T-helper 2 cell treated with Interferon-gamma antibody and Interleukin-4, amounts not matched to agents 100 ng/mL and 5 ng/mL, for 36 hours (primary cell): ENCODE results near the gene ASB6. TPM values are rescaled to one million over a fixed set of nuclear protein-coding genes. Genes with fewer than 3 reads are reported as not detected.

ENCODE experiments used
- intact Hi-C: fragments of 100-400 bp; cut with micrococcal nuclease; formaldehyde crosslinking; loops from one replicate; pipeline ENCODE4 v1.15.1; 2023
- total RNA-seq: library from RNA; stranded (reverse); gene quantifications from 2 replicates; pipeline ENCODE4 v1.2.3, GENCODE V29; 2022

The ASB6 gene, protein sequence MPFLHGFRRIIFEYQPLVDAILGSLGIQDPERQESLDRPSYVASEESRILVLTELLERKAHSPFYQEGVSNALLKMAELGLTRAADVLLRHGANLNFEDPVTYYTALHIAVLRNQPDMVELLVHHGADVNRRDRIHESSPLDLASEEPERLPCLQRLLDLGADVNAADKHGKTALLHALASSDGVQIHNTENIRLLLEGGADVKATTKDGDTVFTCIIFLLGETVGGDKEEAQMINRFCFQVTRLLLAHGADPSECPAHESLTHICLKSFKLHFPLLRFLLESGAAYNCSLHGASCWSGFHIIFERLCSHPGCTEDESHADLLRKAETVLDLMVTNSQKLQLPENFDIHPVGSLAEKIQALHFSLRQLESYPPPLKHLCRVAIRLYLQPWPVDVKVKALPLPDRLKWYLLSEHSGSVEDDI
- total RNA-seq = 23.7 and 24.9 TPM in 2 replicates

DNA sequence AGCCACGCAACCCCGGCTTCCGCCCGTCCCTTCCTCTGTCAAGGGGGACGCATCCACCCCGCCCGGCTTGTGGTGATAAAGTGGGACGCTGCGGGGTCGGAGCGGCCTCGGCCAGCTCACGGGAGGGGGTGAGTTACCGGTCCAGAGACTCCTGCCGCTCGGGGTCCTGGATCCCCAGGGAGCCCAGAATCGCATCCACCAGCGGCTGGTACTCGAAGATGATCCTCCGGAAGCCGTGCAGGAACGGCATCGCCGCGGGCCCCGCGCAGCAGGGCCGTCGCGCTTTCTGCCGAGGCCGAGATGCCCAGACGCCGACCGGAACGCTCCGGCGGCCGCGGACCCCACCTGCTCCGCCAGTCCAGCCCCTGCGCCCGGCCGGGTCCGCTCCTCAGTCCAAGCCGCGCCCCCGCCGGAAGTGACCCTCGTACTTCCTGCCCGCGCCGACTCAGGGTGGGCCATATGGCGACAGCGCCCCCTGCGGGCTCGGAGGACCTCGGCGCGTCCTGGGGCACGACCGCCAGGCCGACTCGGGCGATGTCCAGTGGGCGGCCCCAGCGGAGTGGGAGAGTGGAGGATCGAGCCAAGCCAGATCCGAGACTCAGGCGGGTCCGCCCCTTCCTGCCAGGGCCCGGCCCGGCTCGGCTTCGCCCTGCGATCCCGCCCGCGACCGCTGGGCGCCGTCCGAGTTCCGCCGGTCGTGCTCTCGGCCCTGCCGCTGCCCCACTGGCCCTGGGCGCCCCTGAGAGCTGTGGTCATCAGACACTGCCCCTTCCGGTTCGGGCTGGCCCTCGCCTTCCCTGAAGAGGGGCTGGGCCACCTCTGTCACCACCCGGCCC, at the start of gene ASB6:
ASB6 (minus strand) TSS at position 402 of the 836 bp plus-strand sequence; CDS start at position 250, 152 bp downstream.
- intact Hi-C loops = loop anchor here (1.0 to 5.0 kb wide), 4 partner anchors 16 to 160 kb away; partner anchors contain the start of genes NTMT1 and TOR1B

DNA sequence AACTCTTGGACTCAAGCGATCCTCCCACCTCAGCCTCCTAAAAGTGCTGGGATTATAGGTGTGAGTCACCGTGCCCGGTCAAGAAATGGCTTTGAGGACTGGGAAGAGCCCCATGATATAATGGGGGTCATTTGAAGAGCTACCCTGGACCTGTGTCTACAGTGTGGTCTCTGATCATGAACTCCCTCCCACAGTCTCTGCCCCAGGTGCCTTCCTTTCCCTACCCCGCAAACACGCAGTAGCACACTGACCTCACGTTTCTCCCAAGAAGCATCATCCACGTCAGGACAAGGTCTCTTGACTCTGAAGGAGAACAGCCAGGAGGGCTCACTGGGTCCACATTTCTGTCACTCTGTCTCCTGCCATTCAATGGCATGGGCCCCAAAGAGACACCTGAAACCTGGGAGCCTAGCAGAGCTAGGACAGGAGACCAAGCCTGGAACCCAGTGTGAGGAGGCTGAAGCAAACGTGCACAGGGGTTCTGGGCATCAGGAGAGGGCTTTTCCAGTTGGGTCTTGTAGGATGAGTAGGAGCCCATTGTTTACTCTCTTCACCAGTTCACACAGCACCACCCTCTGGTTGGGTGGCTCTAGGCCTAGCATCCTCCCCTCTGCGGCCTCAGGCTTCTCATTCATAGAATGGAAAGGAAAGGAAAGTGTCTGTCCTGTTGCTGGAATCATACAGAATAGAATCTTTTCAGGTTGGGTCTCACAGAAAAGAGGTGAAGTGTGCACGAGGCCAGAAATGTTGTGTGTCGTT, 46.5 kb upstream of the ASB6 start:
- intact Hi-C loops = no loop called here

DNA sequence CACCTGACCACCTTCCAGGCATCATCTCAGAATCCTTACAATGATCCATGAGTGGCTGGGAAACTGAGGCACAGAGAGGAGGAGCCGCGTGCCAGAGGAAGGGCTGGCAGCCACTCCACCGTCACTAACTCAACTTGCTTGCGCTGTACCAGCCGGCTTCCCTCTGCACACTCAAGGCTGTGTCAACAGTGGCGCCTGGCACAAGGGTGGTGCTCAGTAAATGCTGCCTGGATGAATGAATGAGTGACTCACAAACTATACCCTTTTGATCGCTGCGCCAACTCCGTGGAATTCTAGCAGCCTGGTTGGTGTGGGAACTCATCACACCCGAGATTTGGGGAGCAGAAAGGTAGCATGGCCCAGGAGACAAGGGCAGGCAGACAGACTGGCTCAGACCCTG, 45.4 kb upstream of the ASB6 start:
- intact Hi-C loops = no loop called here

DNA sequence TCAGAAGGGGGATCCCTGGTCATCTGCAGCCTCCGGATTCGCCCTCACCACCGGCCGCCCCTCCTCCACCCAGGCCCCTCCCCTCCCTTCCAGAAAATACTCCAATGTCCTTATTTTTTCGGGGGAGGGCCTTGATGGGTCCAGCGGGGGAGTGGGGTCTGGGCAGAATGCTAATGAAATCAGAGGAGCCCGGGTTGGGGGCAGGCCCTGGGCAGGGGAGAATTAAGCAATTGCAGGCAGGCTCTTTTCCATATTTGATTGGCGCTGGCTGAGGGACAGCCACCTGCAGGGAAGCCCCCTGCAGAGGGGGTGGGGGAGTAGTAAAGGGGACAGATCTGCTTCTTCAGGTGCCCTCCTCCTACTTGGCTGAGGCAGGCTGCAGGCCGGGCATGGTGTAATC, 44.8 kb upstream of the ASB6 start:
- intact Hi-C loops = no loop called here

DNA sequence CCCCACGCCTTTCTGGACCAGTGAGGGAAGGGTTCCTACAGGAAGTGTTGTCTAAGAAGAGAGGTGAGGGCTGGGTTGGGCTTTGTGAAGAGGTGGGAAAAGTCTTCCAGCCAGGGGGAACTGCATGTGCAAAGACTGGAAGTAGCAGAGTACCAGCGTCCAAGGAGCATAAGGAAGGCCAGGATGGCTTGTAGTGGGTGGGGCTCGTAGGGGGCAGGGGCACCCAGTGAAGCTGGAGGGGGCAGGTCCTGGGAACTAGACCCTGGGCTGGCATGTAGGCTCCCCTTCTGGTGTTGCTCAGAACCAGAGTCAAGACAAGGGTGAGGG, 43.9 kb upstream of the ASB6 start:
- intact Hi-C loops = no loop called here

GRCh38 chr9:129685220-129685932, 43.4 kb upstream of the ASB6 start:
- intact Hi-C loops = no loop called here

- intact Hi-C loops = no loop called here
These were observed 40.4 kb upstream of the ASB6 start for GRCh38 chr9:129682381-129682780.

DNA sequence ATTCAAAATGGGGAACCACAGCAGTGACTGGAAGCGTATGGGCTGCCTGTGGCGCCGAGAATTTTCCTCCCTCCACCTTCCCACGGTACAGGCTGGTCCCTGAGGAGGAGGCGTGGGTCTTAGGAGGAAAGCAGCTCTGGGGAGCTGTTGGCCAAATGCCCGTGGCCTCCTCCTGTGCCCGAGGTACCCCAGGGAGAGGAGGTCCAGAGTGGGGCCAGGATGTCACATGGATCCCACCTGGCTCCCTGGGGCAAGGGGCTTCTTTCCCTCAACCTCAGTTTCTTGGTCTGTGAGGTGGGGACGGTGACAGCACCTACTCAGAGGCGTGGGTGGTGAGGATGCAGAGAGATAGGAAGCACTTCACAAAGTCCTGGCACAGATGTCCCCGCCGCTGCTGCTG, 40.0 kb upstream of the ASB6 start:
- intact Hi-C loops = no loop called here

DNA sequence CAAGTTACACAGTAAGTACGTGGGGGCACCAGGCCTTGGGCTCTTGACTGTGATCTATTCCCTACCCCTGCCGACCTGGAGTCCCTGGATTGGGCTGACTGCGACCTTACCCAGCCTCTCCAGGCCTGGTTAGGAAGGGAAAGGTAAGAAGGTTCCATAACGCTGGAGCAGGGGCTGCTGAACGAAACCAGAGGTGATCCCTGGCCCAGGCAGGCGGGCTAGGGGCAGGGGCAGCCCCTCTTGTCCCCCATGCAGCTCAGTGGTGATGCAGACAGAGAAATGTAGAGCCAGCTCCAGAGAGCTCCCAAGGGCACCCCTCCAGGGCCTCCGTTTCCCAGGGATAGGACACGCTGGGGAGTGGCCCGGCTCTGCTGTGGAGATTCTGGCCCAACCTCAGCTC, 37.6 kb upstream of the ASB6 start:
- intact Hi-C loops = no loop called here

DNA sequence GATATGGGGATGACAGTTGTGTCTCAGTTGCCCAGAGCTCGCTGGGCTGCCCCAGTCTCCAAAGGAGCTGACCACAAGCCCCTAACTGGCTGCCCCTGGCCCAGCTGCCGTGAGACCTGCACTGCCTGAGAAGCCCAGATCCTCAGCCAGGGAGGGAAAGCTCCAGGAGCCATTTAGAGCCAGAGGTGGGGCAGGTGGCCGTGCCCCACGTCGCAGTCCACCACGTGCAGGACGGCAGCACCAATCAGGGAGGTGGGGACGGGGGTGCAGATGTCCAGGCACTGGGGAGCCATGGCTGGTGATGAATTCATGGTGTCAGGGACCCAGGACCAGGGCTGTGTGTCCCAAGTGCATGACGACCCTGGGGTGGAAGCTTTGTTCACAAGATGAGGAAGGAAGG, 36.9 kb upstream of the ASB6 start:
- intact Hi-C loops = no loop called here

GRCh38 chr9:129677456-129677855, 35.5 kb upstream of the ASB6 start:
- intact Hi-C loops = no loop called here

DNA sequence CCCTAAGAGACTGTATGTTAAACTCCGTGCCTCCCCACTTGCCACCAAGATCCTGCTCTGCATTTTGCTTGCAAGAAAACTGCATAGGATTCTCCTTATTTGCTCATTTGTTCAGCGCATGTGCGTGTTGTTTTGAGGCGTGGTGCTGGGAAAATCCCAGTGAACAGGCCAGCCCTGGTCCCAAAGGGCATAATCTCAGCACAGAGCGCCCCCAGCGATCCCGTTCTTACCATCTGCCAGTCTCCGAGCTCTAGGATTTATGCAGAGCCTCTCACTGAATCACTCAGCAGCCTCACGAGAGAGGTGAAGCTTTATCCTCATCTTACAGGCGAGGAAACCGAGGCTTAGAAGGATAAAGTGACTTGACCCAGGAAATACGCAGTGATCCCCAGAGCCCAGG, 35.0 kb upstream of the ASB6 start:
- intact Hi-C loops = no loop called here

DNA sequence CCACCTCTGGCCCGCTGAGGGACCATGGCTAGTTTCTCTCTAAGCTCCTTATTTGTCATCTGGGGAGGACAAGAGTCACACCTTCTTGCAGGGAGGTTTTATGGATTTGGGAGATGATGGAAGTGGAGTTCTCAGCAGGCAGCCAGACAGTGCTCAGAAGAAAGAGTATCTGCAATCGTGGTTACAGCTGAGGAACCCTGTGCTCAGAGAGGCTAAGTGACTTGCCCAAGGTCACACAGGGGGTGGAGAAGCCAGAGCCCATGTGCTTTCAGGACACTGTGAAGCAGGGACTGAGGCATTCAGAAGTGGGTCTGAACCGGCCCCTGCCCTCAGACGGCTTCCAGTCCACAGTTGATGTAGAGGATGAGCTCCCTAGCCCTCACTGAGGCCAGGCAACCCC, 34.3 kb upstream of the ASB6 start:
- intact Hi-C loops = no loop called here

DNA sequence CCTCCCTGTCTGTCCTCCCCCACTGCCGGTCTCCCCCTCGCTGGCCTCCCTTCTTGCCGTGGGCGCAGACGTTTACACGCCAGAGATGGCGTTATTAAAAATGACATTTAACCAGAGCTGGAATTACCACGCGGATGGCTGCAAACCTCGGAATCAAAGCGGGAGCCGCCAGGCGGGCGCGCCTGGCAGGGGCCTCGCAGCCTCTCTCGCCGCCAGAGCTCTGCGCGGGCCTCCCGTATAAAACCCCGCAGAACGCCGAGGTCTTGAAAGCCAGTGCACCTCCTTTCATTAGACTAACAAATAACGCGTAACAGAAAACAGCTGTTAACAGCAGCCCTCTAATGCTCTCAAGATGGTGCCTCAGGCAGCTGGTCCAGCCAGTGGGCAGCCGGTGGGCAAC, 33.7 kb upstream of the ASB6 start:
- intact Hi-C loops = no loop called here

- intact Hi-C loops = no loop called here
These were observed 32.3 kb upstream of the ASB6 start for GRCh38 chr9:129674229-129674628.

DNA sequence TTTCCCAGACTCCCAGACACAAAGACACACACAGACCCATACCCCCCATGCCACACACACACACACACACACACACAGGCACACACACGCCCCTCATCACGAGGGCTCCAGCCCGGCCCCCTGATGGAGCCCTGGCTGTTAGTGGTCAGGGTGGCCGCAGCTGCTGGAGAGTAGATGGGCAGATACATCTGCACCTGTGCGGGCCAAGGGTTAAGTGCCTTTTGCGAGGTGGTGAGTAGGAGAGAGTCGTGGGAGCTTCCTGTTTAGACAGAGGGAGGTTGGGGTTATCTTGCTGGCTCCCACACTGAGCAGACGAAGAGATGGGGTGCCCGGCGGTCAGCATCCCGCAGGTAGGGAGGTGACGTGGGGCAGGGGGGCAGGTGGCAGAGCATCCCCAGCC, 31.7 kb upstream of the ASB6 start:
- intact Hi-C loops = no loop called here

DNA sequence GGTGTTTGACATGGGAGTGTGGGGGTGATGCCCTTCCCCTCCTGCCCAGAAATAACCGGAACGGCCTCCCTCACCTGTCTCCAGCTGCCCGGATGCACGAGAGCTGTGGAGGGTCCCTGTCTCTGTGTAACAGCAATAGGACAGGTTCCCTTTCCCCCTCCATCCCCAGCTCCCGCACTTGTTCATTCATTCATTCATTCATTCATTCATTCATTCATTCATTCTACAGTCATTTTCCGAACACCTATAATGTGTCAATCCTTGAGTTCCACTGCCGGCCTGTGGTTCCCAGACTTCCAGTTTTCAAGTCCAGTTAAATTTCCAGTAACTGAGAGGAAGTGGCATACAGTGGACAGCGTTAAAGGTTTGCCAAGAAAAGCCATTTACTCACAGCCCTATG, 30.8 kb upstream of the ASB6 start:
- intact Hi-C loops = no loop called here

- intact Hi-C loops = no loop called here
These were observed 29.6 kb upstream of the ASB6 start for GRCh38 chr9:129671519-129671918.

DNA sequence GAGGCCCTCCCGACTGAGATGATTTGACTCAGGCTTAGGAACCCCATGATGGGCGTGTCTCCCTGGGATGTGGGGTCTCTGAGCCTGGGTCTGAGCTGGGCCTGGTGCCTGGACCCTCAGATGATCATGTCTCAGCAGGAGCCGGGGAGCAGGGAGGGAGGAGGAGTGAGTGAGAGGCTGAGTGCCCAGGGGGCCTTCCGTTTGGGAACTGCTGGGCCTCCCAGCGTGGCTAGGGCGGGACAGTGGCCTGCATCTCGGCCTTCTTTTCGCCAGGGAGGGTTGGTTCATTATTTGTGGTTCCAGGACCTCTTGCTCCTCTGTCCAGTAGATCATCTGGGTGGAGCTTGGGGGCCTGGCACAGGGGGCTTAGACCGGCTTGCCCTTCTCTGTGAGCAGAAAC, 29.1 kb upstream of the ASB6 start:
- intact Hi-C loops = no loop called here

DNA sequence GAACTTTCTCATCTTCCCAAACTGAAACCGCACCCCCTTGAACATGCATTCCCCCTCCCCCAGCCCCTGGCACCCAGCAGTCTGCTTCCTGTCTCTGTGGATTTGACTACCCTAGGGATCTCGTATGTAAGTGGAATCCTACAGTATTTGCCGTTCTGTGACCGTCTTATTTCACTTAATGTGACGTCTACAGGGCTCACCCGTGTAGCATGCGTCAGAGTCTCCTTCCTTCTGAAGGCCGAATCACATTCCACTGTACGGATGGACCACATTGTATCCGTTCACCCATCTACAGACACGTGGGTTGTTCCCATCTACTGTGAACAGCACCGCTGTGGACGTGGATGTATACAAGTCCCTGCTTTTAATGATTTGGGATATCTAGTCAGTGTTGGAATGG, 28.0 kb upstream of the ASB6 start:
- intact Hi-C loops = no loop called here

DNA sequence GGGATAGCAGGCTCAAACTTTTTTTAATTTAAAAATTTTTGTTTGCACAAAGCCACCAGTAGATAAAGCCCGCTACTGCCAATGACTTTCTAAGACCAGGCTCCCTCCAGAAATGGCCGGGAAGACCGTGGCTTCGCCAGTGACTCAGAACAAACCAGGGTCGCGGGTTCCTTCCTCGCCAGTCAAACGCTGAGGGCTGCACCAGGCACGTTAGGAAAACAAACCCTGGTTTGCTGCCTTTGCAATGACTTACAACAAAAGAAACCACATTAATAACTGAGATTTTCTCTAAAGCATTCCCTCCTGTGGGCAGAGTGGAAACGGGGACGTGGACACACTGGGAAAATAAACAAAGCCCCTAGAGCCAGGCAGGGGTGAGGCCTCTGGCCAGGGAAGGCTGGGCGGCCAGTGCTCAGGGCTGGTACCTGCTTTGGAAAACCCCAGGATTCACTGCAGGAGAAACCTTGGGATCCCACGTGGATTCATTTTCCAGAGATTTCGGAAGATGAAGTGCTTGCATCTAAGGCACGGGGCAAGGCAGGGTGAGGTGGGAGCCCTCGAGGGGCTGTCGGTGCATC, 27.3 kb upstream of the ASB6 start:
- intact Hi-C loops = no loop called here
